ENCODE measurements around the gene MGMT. TPM values are rescaled to one million over a fixed set of nuclear protein-coding genes. Genes with fewer than 3 reads are reported as not detected.

MGMT gene
- total RNA-seq, 4 donors from 2014 or later, result 25.6 to 32.2 (median 29.5) TPM

DNA sequence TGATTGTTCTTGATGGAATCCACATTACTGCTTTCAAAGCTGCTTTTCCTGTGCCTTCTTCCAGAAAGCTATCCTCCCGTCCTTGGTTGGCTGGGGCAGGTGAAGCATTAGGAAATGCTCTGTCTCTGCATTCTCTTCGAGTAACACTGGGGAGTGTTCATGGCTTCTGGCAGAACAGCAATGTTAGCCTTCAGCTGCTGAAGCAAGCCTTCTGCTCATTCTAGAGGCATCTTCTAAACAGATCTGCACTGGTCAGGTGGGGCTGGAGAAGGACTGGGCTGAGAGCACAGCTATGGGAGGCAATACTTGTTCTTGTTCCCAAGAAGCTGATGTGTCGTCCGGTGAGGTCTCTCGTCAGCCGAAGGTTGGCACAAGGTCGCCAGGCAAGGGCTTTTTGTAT, 80.6 kb downstream of the MGMT start:
- peaks cover 4% of the 10 kb centered on the region for H3K36me3 ChIP-seq
- TF ChIP-seq, protein P1, sequence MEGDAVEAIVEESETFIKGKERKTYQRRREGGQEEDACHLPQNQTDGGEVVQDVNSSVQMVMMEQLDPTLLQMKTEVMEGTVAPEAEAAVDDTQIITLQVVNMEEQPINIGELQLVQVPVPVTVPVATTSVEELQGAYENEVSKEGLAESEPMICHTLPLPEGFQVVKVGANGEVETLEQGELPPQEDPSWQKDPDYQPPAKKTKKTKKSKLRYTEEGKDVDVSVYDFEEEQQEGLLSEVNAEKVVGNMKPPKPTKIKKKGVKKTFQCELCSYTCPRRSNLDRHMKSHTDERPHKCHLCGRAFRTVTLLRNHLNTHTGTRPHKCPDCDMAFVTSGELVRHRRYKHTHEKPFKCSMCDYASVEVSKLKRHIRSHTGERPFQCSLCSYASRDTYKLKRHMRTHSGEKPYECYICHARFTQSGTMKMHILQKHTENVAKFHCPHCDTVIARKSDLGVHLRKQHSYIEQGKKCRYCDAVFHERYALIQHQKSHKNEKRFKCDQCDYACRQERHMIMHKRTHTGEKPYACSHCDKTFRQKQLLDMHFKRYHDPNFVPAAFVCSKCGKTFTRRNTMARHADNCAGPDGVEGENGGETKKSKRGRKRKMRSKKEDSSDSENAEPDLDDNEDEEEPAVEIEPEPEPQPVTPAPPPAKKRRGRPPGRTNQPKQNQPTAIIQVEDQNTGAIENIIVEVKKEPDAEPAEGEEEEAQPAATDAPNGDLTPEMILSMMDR (IDR thresholded peaks at IDR 0.05), result no peak
- TF ChIP-seq POLR2AphosphoS5 (IDR thresholded peaks at IDR 0.05), result no peak
- no peak for TF ChIP-seq EP300 (IDR thresholded peaks at IDR 0.05)
- TF ChIP-seq POLR2A (IDR thresholded peaks at IDR 0.05), result no peak
- H3K4me3 ChIP-seq, result no peak overlapping the region
- no peak overlapping the region for H3K27ac ChIP-seq
- peak in 1 of 2 donors; percentile 45 for DNase-seq (ENCODE audit: low spot score in 2 of 2)
- WGBS, result 76% methylated on average over 7 of the region's 7 CpGs
- no peaks in the 10 kb centered on the region for H3K27me3 ChIP-seq
- H3K4me1 ChIP-seq, result peaks cover 3% of the 10 kb centered on the region
- no peaks in the 10 kb centered on the region for H3K9me3 ChIP-seq

- peak in 1 of 2 donors; percentile 52 for DNase-seq (ENCODE audit: low spot score in 2 of 2)
- no peaks in the 10 kb centered on the region for H3K9me3 ChIP-seq
- H3K27me3 ChIP-seq, result no peaks in the 10 kb centered on the region
- H3K4me1 ChIP-seq, result peaks cover 3% of the 10 kb centered on the region
- no peak overlapping the region for H3K4me3 ChIP-seq
- H3K27ac ChIP-seq, result no peak overlapping the region
- 85% methylated on average over 10 of the region's 10 CpGs for WGBS
- H3K36me3 ChIP-seq, result peaks cover 4% of the 10 kb centered on the region
- no peak for TF ChIP-seq EP300 (IDR thresholded peaks at IDR 0.05)
- no peak for TF ChIP-seq POLR2AphosphoS5 (IDR thresholded peaks at IDR 0.05)
- no peak for TF ChIP-seq POLR2A (IDR thresholded peaks at IDR 0.05)
- TF ChIP-seq, protein P1 (IDR thresholded peaks at IDR 0.05), result no peak
These were observed 81.6 kb downstream of the MGMT start for GRCh38 chr10:129548600-129548999.

DNA sequence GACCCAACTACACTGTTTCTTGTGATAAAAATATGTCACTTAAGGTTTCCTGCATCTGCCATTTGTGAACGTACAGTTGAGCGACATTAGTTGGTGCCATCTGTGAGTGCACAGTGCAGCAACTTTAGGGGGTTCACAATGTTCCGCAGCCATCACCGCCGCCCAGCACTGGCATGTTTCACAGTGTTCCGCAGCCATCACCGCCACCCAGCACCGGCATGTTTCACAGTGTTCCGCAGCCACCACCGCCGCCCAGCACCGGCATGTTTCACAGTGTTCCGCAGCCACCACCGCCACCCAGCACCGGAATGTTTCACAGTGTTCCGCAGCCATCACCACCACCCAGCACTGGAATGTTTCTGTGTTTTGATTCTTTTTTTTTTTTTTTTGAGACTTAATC, 83.0 kb downstream of the MGMT start:
- Histone ChIP-seq H3K4me1 (peaks cover 3% of the 10 kb centered on the region), H3K27ac (no peak overlapping the region), H3K4me3 (no peak overlapping the region), H3K27me3 (no peaks in the 10 kb centered on the region), H3K9me3 (no peaks in the 10 kb centered on the region), H3K36me3 (peaks cover 4% of the 10 kb centered on the region)
- WGBS, result 85% methylated on average over 16 of the region's 16 CpGs
- DNase-seq (ENCODE audit: low spot score in 2 of 2), result no peak
- TF ChIP-seq, protein P1 (IDR thresholded peaks at IDR 0.05), result no peak
- TF ChIP-seq POLR2AphosphoS5 (IDR thresholded peaks at IDR 0.05) (no peak), POLR2A (IDR thresholded peaks at IDR 0.05) (no peak), EP300 (IDR thresholded peaks at IDR 0.05) (no peak)

DNA sequence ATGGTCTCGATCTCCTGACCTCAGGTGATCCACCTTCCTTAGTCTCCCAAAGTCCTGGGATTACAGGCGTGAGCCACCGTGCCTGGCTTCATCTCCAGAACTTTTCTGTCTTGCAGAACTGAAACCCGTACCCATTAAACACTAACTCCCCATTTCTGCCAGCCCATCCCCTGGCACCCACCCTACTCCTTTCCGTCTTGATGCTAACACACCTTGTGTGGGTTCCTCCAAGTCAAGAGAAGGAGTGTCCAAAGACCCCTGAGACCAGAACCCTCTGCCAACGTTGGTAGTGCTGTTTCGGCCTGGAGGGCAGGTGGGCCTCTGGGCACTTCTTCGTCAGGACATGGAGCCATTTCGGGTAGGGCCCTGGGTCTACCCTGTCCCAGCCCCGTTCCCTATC, 83.6 kb downstream of the MGMT start:
- Histone ChIP-seq H3K36me3 (peaks cover 4% of the 10 kb centered on the region), H3K27me3 (no peaks in the 10 kb centered on the region), H3K27ac (no peak overlapping the region), H3K4me3 (no peak overlapping the region), H3K9me3 (no peaks in the 10 kb centered on the region), H3K4me1 (peaks cover 3% of the 10 kb centered on the region)
- TF ChIP-seq, protein P1 (IDR thresholded peaks at IDR 0.05), result no peak
- TF ChIP-seq POLR2AphosphoS5 (IDR thresholded peaks at IDR 0.05) (no peak), EP300 (IDR thresholded peaks at IDR 0.05) (no peak), POLR2A (IDR thresholded peaks at IDR 0.05) (no peak)
- no peak for DNase-seq (ENCODE audit: low spot score in 2 of 2)
- 98% methylated on average over 10 of the region's 10 CpGs for WGBS

DNA sequence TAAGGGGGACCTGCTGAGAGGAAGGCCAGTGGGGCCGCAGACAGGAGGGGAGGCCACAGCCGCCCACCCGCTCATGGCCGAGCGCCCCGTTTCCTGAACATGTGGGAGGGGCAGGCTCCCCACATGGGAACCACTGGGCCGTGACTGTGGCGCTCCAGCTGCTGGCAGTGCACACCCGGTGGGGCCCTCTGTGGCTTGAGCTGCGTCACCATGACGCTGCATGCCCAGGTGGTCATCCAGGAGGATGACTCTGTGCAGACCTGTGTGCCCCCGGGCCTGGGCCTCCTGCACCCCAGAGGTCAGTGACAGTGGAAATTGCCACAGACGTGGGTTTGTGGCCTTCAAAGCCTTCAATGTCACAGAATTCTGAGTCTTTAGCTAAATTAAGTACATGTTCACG, 85.1 kb downstream of the MGMT start:
- Histone ChIP-seq H3K4me3 (no peak overlapping the region), H3K36me3 (peaks cover 4% of the 10 kb centered on the region), H3K4me1 (peaks cover 3% of the 10 kb centered on the region), H3K27ac (no peak overlapping the region), H3K27me3 (no peaks in the 10 kb centered on the region), H3K9me3 (no peaks in the 10 kb centered on the region)
- 92% methylated on average over 13 of the region's 14 CpGs for WGBS
- TF ChIP-seq, protein P1 (IDR thresholded peaks at IDR 0.05), result no peak
- no peak for TF ChIP-seq POLR2A (IDR thresholded peaks at IDR 0.05)
- no peak for TF ChIP-seq EP300 (IDR thresholded peaks at IDR 0.05)
- TF ChIP-seq POLR2AphosphoS5 (IDR thresholded peaks at IDR 0.05), result no peak
- no peak for DNase-seq (ENCODE audit: low spot score in 2 of 2)
